ENCODE measurements around the gene PKP4.
"Not testable (repeated sequence)": the region's sequence is repeated elsewhere in the genome, so short reads cannot be mapped to it uniquely, and the experiment has no call there.

PKP4 gene

DNA sequence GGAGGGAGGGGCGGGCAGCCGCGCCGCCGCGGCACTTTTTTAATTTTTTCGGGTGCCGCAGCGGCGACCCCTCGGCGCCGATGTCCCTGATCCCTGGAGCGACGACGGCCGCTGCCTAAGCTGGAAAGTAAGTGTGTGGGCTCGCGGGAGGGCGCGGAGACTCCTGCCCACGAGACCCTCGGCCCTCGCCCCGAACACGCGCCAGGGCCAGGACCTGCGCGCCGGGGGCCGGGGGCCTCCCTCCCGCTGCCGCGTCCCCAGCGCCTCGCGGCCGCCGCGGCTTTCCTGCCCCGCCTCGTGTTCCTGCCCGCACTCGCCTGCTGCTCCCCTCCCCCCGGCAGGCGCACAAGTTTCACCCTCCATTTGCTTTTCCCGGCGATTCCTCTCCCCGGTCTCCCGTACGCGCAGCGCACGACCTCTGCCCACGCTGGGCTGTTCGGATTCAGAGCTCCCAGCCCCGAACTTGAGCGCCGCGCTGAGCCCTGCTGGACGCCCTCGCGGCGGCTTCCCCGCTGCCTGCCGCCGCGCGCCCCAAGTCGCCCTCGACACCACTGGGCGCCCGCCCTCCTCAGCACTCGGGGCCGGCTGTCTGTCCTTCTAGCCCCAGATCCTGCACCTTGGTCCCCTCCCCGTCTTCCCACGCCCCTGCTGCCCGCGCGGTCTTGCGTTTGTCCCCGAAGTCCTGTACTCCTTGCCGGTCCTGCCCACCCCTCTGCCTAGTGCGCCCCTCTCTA lies 507 bp downstream of the PKP4 start:
- 0 out of 2 replicates have a peak, but pooled peaks cover 3% of the 10 kb centered on the region for H3K36me3 ChIP-seq (ENCODE audit: control insufficient read depth, insufficient read depth, low read length)
- H3K9ac ChIP-seq (ENCODE audit: low read depth, low read length) = peak overlapping the region; percentile 88
- peak overlapping the region; percentile 84 for H3K4me3 ChIP-seq (ENCODE audit: low read depth, low read length)
- H3K27ac ChIP-seq (ENCODE audit: low read depth, low read length) = peak overlapping the region; percentile 92
- H3K27me3 ChIP-seq (ENCODE audit: control insufficient read depth, insufficient read depth, low read length) = no peaks in the 10 kb centered on the region
- peaks cover 33% of the 10 kb centered on the region for H3K4me1 ChIP-seq (ENCODE audit: control insufficient read depth, insufficient read depth, low read length)
- H3K9me3 ChIP-seq (ENCODE audit: control insufficient read depth, insufficient read depth, low read length) = no peaks in the 10 kb centered on the region

- H3K27ac ChIP-seq (ENCODE audit: low read depth, low read length) = peak overlapping the region; percentile 92
Measured at GRCh38 chr2:158457826-158458616, 1.3 kb downstream of the PKP4 start.

DNA sequence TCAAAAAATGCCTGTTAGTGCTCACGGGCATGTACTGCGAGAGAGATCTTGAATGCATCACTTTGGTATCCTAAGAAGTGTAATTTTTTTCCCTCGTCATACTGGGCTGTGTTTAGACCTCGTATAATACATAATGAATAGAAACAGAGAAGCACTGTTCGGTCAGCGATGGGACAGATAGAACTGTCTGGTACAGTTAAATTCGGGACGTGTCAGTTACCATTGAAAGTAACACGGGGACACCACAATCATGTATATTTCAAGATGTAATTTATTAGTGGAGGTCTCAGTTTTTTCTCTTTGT lies 1.8 kb downstream of the PKP4 start:
- H3K27ac ChIP-seq (ENCODE audit: low read depth, low read length) = peak overlapping the region; percentile 92
- H3K4me3 ChIP-seq (ENCODE audit: low read depth, low read length) = peak overlapping the region; percentile 84
- H3K9ac ChIP-seq (ENCODE audit: low read depth, low read length) = peak overlapping the region; percentile 75; the same call in 1 of the 2 replicates

More at GRCh38 chr2:158457826-158458616, 1.3 kb downstream of the PKP4 start:
- peaks cover 33% of the 10 kb centered on the region for H3K4me1 ChIP-seq (ENCODE audit: control insufficient read depth, insufficient read depth, low read length)
- H3K27me3 ChIP-seq (ENCODE audit: control insufficient read depth, insufficient read depth, low read length) = no peaks in the 10 kb centered on the region
- peak overlapping the region; percentile 84 for H3K4me3 ChIP-seq (ENCODE audit: low read depth, low read length)
- 0 out of 2 replicates have a peak, but pooled peaks cover 3% of the 10 kb centered on the region for H3K36me3 ChIP-seq (ENCODE audit: control insufficient read depth, insufficient read depth, low read length)
- H3K9ac ChIP-seq (ENCODE audit: low read depth, low read length) = peak overlapping the region; percentile 88
- H3K9me3 ChIP-seq (ENCODE audit: control insufficient read depth, insufficient read depth, low read length) = no peaks in the 10 kb centered on the region

DNA sequence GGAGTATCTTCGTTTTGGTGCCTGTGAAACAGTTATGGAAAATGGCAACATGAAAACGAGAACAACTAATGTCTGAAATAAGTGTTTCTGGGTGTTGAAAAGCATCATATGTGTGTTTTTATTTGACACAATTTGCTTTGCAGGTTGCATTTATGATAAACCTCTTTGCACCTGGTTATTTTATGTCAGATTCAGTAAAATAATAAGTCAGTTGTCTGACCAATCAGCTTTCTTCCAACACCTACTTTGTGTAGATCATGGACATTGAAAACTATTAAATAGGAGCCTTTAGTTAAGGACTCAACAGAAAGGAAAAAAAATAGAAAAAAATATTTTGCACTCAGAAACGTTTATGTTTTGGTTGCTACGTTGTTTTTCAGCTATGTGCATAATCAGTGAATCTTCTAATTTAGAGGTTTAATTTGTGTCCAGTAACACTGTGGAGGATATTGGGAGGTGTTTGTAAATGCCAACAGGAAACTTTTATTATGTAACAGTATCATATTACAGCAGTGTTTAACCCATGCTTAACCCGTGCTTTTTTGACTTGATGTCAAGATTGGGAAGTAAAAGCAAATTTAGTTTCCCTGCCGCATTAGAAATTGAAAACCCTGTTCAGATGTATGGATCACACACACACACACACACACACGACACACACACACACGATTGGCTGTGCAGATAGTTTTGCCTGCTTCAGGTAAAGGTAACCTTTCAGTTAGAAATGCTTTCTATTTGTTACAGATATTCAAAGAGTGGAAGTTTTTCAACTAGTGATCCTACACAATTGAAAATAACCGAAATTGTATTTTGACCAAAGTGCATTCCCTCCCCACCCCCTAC lies 2.6 kb downstream of the PKP4 start:
- H3K9me3 ChIP-seq (ENCODE audit: control insufficient read depth, insufficient read depth, low read length) = no peaks in the 10 kb centered on the region
- no peak overlapping the region for H3K9ac ChIP-seq (ENCODE audit: low read depth, low read length)
- H3K36me3 ChIP-seq (ENCODE audit: control insufficient read depth, insufficient read depth, low read length) = 0 out of 2 replicates have a peak, but pooled peaks cover 3% of the 10 kb centered on the region
- peak overlapping the region; percentile 84 for H3K4me3 ChIP-seq (ENCODE audit: low read depth, low read length)
- H3K27me3 ChIP-seq (ENCODE audit: control insufficient read depth, insufficient read depth, low read length) = no peaks in the 10 kb centered on the region
- peaks cover 36% of the 10 kb centered on the region for H3K4me1 ChIP-seq (ENCODE audit: control insufficient read depth, insufficient read depth, low read length)
- no peak overlapping the region for H3K27ac ChIP-seq (ENCODE audit: low read depth, low read length)

More for the DNA sequence above, 1.8 kb downstream of the PKP4 start:
- Histone ChIP-seq H3K36me3 (ENCODE audit: control insufficient read depth, insufficient read depth, low read length) (0 out of 2 replicates have a peak, but pooled peaks cover 3% of the 10 kb centered on the region), H3K27me3 (ENCODE audit: control insufficient read depth, insufficient read depth, low read length) (no peaks in the 10 kb centered on the region), H3K4me1 (ENCODE audit: control insufficient read depth, insufficient read depth, low read length) (peaks cover 36% of the 10 kb centered on the region), H3K9me3 (ENCODE audit: control insufficient read depth, insufficient read depth, low read length) (no peaks in the 10 kb centered on the region)

DNA sequence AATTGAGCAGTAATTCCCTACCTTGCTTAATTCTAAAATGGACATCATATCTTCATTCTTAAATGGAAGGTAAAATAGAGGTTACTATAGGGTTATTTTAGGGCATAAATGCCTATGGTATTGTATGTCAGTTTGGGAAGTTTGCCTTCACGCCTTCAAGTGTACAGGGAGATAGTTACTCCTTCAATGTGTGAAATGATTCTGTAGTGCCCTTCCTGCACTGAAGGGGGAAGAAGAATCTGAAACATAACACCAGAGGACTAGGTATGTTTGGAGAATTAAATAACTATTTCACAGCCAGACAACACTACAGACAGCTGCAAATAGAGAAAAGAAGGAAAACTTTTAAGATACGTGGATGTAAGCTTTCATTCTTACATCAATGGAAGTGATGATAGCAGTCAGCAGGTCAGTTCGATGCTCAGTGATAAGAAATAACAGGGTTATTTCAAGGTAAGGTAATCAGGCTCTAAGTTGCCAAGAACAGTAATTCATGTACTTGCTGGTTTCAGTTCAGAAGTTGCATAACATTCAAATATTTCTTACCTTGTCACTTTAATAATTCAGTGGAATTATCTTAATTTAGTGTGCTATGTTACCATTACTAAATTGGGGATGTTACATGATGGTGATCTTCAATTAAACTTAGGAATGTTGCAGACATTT lies 4.0 kb downstream of the PKP4 start:
- H3K4me3 ChIP-seq (ENCODE audit: low read depth, low read length) = no peak overlapping the region
- H3K9ac ChIP-seq (ENCODE audit: low read depth, low read length) = no peak overlapping the region
- H3K4me1 ChIP-seq (ENCODE audit: control insufficient read depth, insufficient read depth, low read length) = peaks cover 35% of the 10 kb centered on the region
- H3K27me3 ChIP-seq (ENCODE audit: control insufficient read depth, insufficient read depth, low read length) = no peaks in the 10 kb centered on the region
- H3K36me3 ChIP-seq (ENCODE audit: control insufficient read depth, insufficient read depth, low read length) = 0 out of 2 replicates have a peak, but pooled peaks cover 3% of the 10 kb centered on the region
- H3K27ac ChIP-seq (ENCODE audit: low read depth, low read length) = no peak overlapping the region
- H3K9me3 ChIP-seq (ENCODE audit: control insufficient read depth, insufficient read depth, low read length) = no peaks in the 10 kb centered on the region

DNA sequence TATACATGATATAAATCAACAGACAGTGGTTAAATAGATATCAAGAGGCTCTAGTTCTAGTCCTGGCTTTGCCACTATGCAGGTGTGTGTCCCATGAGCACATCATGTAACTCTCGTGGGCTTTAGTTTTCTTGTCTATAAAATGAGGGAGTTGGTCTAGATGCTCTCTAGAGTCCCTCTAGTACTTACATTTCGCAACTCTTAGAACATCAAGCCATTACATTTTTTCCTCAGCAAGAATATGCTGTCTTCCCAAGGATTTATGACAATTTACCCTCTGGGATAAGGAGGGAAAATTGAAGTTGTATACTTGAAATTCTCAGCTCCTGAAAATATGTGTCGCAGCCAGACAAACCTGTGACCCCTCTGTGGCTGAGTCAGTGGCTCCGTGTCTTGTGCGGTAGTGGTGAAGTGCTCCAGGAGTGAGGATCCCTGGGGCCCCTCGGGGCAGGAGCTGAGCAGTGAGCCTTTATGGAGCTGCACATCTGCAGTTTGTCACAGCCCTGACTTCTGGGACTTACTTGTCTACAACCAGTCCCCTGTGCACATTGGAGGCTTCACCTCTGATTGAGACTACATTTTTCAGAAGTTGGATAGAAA lies 6.8 kb downstream of the PKP4 start:
- H3K27ac ChIP-seq (ENCODE audit: low read depth, low read length) = peak overlapping the region; percentile 12
- 0 out of 2 replicates have a peak, but pooled peaks cover 3% of the 10 kb centered on the region for H3K36me3 ChIP-seq (ENCODE audit: control insufficient read depth, insufficient read depth, low read length)
- H3K4me1 ChIP-seq (ENCODE audit: control insufficient read depth, insufficient read depth, low read length) = peaks cover 28% of the 10 kb centered on the region
- no peaks in the 10 kb centered on the region for H3K9me3 ChIP-seq (ENCODE audit: control insufficient read depth, insufficient read depth, low read length)
- no peak overlapping the region for H3K9ac ChIP-seq (ENCODE audit: low read depth, low read length)
- H3K27me3 ChIP-seq (ENCODE audit: control insufficient read depth, insufficient read depth, low read length) = no peaks in the 10 kb centered on the region
- H3K4me3 ChIP-seq (ENCODE audit: low read depth, low read length) = no peak overlapping the region

DNA sequence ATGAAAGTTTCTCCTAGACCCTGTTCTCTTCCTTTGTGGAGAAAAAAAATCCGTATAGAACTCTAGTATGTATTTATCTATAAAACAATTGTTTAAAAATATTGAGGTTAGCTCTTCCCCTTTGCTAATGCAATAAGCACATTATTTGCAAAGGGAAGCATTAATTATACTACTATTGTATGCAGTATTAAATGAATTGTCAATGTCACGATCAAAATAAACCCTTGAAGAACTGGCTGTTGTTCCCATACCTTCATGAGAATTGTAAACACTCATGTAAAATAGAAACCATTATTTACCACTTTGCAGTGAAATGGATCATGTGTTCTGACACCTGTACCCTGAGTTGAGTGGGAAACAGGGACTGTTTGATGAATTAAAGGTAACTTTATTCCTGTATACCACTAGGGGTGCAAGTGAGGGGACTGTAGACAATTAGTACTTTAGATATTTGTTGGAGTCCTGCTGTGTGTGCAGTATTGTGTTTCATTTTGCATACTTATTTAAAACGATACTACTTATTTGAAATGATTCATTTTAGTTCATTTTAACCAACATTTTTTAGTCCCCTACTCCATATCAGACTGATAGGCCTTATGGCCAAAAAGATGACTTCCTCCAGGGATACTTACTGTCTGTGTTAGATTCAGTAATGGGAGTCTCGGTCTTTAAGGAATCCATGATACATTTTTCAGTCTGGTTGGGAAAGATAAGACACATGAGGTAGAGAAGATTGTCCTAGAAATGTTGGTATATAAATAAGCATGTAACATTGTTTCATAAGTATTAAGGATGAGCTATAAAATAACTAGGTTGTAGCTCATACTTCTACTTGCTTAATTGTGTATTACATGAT lies 7.9 kb downstream of the PKP4 start:
- Histone ChIP-seq H3K9ac (ENCODE audit: low read depth, low read length) (no peak overlapping the region), H3K27me3 (ENCODE audit: control insufficient read depth, insufficient read depth, low read length) (no peaks in the 10 kb centered on the region), H3K4me1 (ENCODE audit: control insufficient read depth, insufficient read depth, low read length) (peaks cover 19% of the 10 kb centered on the region), H3K9me3 (ENCODE audit: control insufficient read depth, insufficient read depth, low read length) (no peaks in the 10 kb centered on the region), H3K4me3 (ENCODE audit: low read depth, low read length) (no peak overlapping the region), H3K36me3 (ENCODE audit: control insufficient read depth, insufficient read depth, low read length) (0 out of 2 replicates have a peak, but pooled peaks cover 3% of the 10 kb centered on the region), H3K27ac (ENCODE audit: low read depth, low read length) (no peak overlapping the region)

- Histone ChIP-seq H3K9ac (ENCODE audit: low read depth, low read length) (no peak overlapping the region), H3K27ac (ENCODE audit: low read depth, low read length) (no peak overlapping the region), H3K9me3 (ENCODE audit: control insufficient read depth, insufficient read depth, low read length) (no peaks in the 10 kb centered on the region), H3K4me1 (ENCODE audit: control insufficient read depth, insufficient read depth, low read length) (peaks cover 13% of the 10 kb centered on the region), H3K36me3 (ENCODE audit: control insufficient read depth, insufficient read depth, low read length) (no peaks in the 10 kb centered on the region; the same call in 1 of the 2 replicates), H3K27me3 (ENCODE audit: control insufficient read depth, insufficient read depth, low read length) (no peaks in the 10 kb centered on the region), H3K4me3 (ENCODE audit: low read depth, low read length) (no peak overlapping the region)
Measured at GRCh38 chr2:158467248-158467647, 10.5 kb downstream of the PKP4 start.

GRCh38 chr2:158472829-158473228 lies 16.1 kb downstream of the PKP4 start:
- not testable (repeated sequence) for H3K9me3 ChIP-seq (ENCODE audit: control insufficient read depth, insufficient read depth, low read length); H3K4me3 ChIP-seq (ENCODE audit: low read depth, low read length); H3K27me3 ChIP-seq (ENCODE audit: control insufficient read depth, insufficient read depth, low read length); H3K36me3 ChIP-seq (ENCODE audit: control insufficient read depth, insufficient read depth, low read length); H3K9ac ChIP-seq (ENCODE audit: low read depth, low read length); H3K27ac ChIP-seq (ENCODE audit: low read depth, low read length)
- H3K4me1 ChIP-seq (ENCODE audit: control insufficient read depth, insufficient read depth, low read length) = peaks cover 29% of the 10 kb centered on the region
